Left ventricle myocardium superior (tissue), 1 donor: ENCODE data around the gene CPN1. TPM values are rescaled to one million over a fixed set of nuclear protein-coding genes. Genes with fewer than 3 reads are reported as not detected.
"Not testable (repeated sequence)": the region's sequence is repeated elsewhere in the genome, so short reads cannot be mapped to it uniquely, and the experiment has no call there.

ENCODE experiments used
- ATAC-seq: fragments of 200-7000 bp; cut with Tn5 transposase; one replicate; pipeline ENCODE4 v1.9.1; 2020; ENCODE audit warnings: mild to moderate bottlenecking, moderate library complexity
- DNase-seq: peaks from one replicate; pipeline ENCODE4 v3.0.0-alpha.2; 2020
- intact Hi-C: fragments of 100-400 bp; cut with micrococcal nuclease; formaldehyde crosslinking; loops from one replicate; pipeline ENCODE4 v1.11.0; 2022
- total RNA-seq: library from RNA; stranded (reverse); fragmentation: NEBNext Ultra II Directional; extraction: Animal tissue kit (Norgen Biotek cat#: 25700); gene quantifications from one replicate; pipeline ENCODE4 v1.2.1, GENCODE V29; 2021
- donor health status: DM: no; HTN: yes; CAD: no; lungs with severe emphysema.

CPN1 gene
- total RNA-seq, 1 donor from 2014 or later, result not detected

DNA sequence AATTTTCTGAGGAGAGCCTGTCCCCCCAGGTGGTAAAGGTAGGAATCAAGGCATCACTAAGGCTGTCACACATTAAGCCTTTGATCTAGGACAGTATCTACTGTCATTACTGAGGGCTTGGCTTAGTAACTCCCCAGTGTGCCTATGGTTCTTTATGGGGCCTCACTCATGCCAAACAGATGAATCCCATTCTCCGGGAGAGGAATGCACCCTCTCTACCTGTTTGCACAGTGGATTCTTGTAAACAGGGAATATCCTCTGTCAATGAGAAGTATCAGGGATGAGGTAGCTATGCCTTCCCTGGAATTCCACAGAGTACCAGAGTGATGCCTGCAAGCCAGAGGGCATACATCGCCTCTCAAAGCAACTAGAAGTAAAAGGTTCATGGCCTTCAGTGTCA is 3.9 kb upstream of the CPN1 start:
- ATAC-seq (no peak), DNase-seq (no peak)
- intact Hi-C loops, result no loop called here

DNA sequence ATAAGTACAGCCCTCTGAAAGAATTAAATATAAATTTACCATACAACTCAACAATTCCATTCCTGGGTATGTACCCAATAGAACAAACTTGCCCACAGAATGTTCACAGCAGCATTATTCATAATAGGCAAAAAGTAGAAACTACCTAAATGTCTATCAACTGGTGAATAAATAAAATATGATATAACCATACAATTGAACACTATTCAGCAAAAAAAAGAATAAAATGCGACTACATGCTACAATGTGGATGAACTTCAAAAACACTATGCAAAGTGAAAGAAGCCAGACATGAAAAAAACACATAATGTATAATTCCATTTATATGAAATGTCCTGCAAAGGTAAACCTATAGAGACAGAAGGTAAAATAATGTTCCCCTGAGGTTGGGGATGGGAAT is 2.0 kb upstream of the CPN1 start:
- DNase-seq, result no peak
- ATAC-seq, result no peak
- intact Hi-C loops, result no loop called here

DNA sequence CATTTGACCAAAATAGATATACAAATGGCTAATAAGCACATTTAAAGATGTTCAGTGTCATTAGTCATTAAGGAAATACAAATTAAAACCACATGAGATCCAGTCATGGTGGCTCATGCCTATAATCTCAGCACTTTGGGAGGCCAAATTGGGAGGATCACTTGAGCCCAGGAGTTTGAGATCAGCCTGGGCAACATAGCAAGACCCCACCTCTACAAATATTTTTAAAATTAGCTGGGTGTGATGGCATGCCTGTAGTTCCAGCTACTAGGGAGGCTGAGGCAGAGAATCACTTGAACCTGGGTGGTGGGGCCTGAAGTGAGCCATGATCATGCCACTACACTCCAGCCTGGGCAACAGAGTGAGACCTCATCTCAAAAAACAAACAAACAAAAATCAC is 607 bp upstream of the CPN1 start:
- intact Hi-C loops, DNase-seq, ATAC-seq: not testable (repeated sequence)

DNA sequence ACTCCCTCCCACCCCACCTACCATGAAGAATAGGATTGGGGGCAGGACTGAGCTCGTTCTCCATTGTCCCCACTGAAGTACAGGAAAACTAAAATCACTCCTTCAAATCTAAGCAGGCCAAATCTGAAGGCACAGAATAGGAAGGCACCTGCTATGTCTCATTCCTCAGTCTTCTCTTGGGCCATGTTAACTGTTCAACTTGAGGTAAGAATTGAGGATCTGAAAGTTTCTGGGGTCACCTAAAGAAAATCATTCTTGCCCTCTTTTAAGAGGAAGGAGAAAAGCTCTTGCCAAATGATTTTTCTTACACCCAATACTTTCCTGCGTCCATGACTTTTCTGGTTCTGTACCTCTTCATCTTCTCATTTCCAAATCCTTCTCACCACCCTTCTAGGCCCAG is 4.9 kb downstream of the CPN1 start:
- DNase-seq (no peak), ATAC-seq (no peak)

DNA sequence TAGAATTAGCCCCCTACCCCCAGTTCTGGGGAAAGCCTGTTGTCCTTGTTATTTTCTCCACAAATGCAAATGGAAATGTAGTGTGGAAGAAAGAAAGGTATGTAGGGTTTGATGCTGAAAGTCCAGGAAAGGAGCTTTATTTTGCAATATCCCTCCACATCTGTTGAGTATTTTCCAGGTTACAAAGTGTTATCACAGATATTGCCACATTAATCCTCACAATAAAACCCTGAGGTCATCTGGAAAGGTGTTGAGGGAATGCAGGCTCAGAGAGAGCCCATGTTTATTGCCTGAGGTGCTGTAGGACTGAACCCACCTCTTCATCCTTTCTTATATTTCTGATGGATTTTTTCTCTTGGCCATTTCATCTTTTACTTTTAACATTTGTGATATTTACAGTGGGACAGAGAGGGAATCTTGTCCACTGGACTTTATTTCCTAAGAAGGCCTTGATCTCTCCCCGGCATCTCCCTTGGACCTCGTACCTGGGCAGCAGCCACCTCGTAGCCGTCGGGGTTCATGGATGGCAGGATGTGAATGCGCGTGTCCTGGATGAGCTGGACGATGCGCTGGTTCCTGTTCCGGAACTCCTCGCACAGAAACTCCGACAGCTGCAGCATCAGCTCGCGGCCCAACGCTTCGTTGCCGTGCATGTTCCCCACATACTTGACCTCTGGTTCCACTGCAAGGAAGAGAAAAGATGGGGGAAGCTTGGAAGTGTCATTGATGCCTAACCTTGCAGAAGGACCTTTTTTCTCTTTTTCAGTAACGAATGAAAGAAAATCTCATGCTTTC is 6.0 kb downstream of the CPN1 start:
- DNase-seq (no peak), ATAC-seq (no peak)
- intact Hi-C loops, result no loop called here

More for the DNA sequence above, 4.9 kb downstream of the CPN1 start:
- intact Hi-C loops, result no loop called here

DNA sequence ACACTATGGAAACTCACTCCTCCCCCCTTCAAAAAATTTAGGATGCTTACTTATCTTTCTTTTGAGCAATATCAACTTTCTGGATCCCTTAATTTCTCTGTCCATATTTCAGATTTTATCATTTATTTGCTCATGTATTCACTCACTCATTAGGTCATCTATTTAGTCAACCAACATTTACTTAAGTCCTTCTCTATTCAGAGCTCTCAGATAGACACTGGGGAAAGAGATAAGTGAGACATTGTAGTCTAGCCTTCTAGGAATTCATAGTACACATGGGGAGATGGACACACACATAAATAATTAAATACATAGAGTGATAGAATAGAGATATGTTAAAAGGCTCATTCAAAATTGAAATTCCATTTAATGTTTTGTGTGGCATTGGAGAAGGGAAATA is 9.2 kb downstream of the CPN1 start:
- no peak for ATAC-seq
- intact Hi-C loops, result no loop called here
- DNase-seq, result no peak

DNA sequence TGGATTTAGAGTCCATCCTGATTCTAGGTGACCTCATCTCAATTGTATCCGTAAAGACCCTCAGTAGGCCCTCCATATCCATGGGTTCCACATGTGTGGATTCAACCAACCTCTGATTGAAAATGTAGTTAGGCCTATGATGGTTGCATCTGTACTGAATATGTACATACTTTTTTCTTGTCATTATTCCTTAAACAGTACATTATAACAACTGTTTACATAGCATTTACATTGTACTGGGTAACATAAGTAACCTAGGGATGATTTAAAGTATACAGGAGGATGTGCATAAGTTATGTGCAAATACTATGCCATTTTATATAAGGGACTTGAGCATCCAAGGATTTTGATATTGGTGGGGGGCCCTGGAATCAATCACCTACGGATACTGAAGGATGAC is 10.1 kb downstream of the CPN1 start:
- no peak for ATAC-seq
- intact Hi-C loops, result no loop called here

DNA sequence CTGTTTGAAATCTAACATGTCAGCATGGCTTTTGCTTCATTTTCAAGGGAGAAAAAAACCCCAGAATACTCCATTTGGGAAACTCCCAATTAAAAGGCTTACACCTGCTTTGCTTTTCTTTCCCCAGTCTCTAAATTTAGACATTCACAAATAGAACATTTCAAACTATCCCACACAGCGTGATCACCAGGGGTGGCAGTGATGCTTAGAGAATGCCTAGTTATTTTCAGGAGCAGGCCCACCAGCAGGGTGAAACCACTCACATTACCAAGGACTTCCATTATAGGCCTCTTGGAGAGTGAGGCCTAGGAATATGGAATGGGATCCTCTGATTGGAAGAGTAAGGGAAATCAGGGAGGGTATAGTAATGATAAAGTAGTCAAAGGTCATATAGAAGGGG is 14.2 kb downstream of the CPN1 start:
- DNase-seq (no peak), ATAC-seq (no peak)
- intact Hi-C loops, result no loop called here

More for the DNA sequence above, 10.1 kb downstream of the CPN1 start:
- no peak for DNase-seq

DNA sequence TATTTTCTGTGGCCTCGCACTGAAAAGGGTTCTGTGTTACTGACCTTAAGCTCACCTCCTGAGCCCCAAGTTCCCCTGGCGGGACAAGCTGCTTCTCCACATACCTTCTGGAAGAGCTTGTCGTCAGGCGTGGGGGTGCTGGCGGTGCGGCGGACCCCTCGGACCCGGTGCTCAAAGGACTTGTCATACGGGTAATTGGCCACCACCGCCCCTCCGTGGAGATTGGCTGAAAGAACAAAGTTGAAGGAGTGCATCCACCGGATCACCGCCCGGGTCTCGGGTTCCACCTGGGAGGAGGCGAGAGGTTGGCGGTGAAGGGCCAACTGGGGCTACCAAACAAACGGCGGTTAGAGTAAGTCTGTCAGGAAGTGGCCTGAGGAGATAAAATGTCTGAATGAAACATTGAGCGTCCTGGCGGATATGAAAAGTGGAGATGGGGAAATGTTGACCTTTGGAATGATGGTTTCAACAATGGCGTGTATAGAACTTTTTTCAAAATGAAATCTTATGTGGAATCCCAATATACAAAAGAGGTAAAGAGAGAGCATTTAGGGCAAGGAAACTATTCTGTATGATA is 16.5 kb downstream of the CPN1 start:
- no peak for DNase-seq
- intact Hi-C loops, result no loop called here
- no peak for ATAC-seq

DNA sequence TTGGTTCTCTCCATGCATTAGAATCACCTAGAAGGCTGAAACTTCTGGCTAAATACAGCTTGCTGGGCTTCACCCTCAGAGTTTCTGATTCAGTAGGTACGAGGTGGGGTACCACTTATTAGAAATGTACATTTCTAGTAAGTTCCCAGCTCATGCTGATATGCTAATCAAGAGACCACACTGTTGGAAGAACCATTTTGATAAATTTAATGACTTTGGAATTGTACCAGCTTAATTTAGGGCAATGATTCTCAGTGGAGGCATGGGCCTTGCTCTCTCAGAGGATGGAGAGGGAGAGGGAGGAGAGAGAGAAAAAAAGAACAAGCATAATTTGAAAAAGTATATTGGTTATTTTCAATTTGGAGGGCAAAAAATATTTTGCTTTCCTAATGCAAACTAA is 20.3 kb downstream of the CPN1 start:
- ATAC-seq, result no peak
- no peak for DNase-seq
- intact Hi-C loops, result no loop called here

DNA sequence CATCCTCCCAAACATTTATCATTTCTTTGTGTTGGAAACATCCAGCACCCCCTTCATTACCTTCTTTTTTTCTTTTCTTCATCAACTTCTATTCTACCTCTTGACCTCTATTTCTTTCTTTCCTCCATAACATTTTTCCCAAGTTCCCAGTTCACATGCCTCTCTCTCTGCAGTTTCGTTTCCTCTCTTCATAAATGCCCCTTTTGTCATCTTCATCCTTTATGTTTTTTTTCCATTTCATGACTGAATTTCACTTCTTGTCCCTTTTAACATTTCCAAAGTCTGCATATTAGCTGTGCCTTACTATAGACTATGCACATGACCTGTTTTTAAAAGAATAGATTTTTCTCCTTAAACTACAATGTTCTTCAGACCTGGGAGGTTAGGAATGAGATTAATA is 23.7 kb downstream of the CPN1 start:
- no peak for DNase-seq
- intact Hi-C loops, result no loop called here
- ATAC-seq, result no peak

DNA sequence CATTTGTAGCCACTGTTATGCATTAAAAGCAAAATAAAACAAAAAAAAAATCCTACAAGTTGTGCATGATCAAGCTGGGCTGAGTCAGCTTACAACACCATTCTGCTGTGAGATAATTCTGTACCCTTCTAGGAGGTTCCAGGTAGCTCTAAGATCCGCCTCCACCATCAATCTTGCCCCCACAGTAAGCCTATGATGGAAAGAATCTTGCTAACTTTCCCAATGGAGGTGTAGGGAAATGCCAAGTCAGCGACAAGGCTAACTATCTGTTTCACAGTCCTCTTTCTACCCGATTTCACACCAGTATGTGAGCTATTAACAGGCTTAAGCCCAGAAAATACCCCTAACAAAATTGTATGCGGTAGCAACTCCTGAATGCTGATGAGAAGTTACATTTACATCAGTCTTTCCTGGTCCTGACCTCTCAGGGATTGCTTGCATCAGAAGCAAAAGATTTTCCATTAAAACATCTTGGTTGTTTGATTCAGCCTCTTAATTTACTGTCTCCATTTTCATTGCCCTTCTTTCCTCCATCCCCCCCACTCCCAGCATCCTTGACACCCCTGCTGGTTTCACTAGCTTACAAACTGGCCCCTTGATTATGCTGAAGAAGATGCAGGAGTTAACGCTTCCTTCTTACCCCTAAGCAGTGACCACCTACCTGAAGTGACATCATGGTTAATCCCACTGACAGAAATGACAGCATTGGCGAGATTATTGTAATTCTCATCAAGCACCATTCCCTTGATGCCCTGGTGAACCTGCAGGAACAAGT is 27.8 kb downstream of the CPN1 start:
- intact Hi-C loops, result no loop called here
- no peak for DNase-seq
- no peak for ATAC-seq

DNA sequence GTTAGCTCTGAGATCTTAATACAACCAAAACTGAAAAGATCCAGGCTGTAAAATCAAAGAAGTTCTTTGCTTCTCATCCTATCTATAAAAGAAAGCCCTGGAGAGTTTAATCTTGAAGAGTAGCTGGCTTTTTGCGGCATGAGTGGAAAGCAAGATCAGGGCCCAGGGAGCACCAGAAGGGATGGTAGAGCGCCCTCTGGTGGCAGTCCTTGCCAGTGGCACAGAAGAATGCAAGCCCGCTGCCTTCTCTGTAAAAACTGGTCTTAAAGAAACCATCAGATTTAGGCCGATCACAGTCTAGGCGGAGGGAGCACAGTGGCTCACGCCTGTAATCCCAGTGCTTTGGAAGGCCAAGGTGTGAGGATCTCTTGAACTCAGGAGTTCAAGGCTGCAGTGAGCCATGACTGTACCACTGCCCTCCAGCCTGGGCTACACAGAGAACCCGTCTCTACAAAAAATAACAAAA is 35.6 kb downstream of the CPN1 start:
- peak; percentile 71 for ATAC-seq
- intact Hi-C loops, result loop anchor here (5.0 to 10.0 kb wide), 2 partner anchors 71 to 199 kb away; no protein-coding TSS in a partner anchor
- peak; percentile 93 for DNase-seq

DNA sequence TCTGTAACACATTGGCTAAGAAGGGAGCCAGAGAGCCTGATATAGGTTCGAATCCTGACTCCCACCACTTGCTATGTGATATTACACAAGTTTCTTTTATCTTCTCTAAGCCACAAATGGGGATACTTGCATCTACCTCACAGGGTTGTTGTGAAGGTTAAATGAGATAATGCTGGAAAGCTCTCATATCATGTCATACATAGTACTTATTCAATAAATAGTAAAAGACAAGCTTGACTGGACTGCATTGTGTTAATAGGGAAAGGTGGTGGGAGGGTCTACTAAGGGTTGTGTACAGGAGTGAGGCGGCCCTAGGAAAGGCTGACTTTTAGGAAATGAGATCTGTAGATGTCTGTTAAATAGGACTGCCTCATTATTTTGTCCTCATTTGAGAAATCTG is 36.1 kb downstream of the CPN1 start:
- intact Hi-C loops, result loop anchor here (5.0 to 10.0 kb wide), 2 partner anchors 71 to 198 kb away; no protein-coding TSS in a partner anchor
- no peak for DNase-seq
- no peak for ATAC-seq

DNA sequence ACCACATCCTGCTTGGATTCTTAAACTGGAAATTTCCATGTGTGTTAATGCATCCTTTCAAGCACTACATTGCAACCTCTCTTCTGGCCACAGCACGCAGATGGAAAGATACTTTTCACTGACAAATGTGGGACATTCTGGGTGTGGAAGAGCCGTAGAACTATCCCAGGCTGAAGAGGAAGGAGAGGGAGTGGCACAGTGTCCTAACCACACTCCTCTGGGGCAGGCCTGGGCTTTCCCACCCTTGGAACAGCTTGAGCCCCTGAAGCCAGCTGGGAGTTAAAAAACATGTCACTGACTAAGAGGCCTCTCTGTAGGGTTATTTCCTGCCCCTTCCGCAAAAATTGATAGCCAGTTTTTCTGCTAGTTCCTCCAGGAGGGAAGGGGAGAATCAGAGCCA is 37.9 kb downstream of the CPN1 start:
- ATAC-seq (peak; percentile 94), DNase-seq (peak; percentile 68)
- intact Hi-C loops, result loop anchor here (10.0 kb wide), 1 partner anchor 69 kb away; no protein-coding TSS in a partner anchor

DNA sequence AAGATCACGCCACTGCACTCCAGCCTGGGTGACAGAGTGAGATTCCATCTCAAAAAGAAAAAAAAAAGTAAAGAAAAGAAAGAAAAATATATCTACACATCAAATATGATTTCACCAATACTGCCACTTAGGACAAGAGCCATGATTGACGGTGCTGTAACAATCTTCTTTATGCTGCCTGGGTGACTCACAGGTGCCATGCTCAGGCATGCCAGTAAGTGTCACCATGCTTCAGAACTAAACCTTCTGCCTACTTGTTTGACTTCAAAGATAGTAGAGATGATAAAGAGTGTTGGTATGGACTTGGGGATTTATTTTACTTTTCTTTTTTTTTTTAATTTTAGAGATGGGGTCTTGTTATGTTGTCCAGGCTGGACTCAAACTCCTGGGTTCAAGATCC is 38.3 kb downstream of the CPN1 start:
- intact Hi-C loops, result loop anchor here (10.0 kb wide), 1 partner anchor 69 kb away; no protein-coding TSS in a partner anchor
- no peak for ATAC-seq
- DNase-seq, result no peak

DNA sequence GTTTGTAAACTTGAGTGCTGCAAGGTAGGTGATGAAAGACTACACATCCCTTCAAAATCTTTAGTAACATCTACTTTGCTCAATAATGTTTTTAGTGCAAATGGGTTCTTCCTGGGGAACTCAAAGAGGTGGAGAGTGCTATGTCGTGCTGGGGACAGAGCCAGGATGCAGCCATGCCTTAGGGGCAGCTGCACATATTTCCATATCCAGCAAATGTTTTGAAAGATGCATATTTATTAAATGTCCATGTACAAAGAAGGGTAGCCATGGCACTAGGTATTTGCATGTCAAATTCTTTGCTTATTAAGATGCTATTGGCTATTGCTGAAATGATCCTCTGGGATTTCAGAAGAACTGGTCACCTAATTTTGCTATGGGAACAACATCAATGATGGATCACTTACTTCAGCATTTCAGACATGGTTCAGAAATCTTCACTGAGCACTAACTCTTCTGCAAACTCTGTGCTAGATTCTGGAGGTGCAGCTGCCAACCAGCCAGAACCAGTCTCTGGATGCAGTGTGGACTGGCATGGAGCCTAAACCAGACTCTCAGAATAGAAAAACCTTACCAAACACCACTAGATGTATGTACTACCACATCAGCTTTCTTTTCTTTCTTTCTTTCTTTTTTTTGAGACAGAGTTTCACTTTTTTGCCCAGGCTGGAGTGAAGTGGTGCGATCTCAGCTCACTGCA is 40.2 kb downstream of the CPN1 start:
- ATAC-seq, result no peak
- DNase-seq, result no peak
- intact Hi-C loops, result loop anchor here (10.0 kb wide), 1 partner anchor 67 kb away; no protein-coding TSS in a partner anchor

DNA sequence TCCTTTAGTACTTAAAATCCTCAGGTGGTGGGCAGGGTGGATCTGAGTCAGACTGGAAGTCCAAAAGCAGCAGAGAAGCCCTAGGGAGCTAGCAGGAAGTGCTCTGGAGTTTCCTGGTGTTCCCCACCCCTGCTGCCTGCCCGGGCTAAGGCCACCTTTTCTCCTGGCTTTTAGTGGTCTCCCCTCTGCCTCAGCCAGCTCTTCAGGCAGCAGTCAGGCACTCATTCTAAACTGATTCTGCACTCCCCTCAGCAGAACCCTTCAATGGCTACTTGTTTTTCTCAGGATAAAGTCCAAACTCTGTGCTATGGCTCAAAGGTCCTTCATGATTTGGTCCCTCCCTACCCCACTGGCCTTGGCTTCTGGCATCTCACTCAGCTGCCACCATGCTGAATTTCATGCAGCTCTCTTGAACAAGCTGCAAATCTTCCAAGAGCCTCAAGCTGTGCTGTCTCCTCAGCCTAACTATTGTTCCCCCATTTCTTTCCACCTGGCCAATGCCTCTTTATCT is 43.1 kb downstream of the CPN1 start:
- intact Hi-C loops, result no loop called here
- DNase-seq, result no peak
- peak; percentile 61 for ATAC-seq

DNA sequence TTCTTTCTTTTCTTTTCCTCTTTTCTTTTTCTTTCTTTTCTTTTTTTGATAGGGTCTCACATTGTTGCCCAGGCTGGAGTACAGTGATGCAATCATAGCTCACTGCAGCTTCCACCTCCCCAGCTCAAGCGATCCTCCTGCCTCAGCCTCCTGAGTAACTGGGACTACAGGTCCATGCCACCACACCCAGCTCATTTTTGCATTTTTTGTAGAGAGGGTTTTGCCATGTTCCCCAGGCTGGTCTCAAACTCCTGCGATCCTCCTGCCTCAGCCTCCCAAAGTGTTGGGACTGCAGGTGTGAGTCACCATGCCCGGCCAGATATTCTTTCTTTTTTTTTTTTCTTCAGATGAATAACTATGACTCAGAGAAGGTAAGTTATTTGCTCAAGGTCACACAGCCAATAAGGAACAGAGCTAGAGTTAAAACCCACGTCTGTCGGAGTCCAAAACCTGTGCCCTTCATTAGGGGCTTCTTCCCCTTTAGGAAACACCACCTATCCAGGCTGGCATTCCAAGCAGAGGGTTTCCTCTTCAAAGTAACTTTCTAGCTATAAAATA is 43.8 kb downstream of the CPN1 start:
- intact Hi-C loops, result no loop called here
- ATAC-seq, result no peak

More for the DNA sequence above, 43.8 kb downstream of the CPN1 start:
- no peak for DNase-seq
